AG04450 (cell line): Measurements from ENCODE around the gene C2orf76. TPM values are rescaled to one million over a fixed set of nuclear protein-coding genes. Genes with fewer than 3 reads are reported as not detected.
"Not testable (repeated sequence)": the region's sequence is repeated elsewhere in the genome, so short reads cannot be mapped to it uniquely, and the experiment has no call there.

Experiments used
- CTCF ChIA-PET: fragments of 300-600, 350-600 bp; formaldehyde crosslinking; extraction: SDS; loops from one replicate; lab custom pipeline; 2022; ENCODE audit warnings: antibody characterized with exemption, inconsistent platforms; lab: Charles Lee
- POLR2A ChIA-PET: fragments of 350-600 bp; formaldehyde crosslinking; extraction: SDS; loops from one replicate; lab custom pipeline; 2021; ENCODE audit warnings: antibody characterized with exemption, inconsistent platforms; lab: Yijun Ruan, JAX
- DNase-seq: peaks from one replicate; pipeline ENCODE4 v3.0.0-alpha.2; 2011; ENCODE audit warnings: low read depth, low spot score
- H3K27ac ChIP-seq: one replicate; pipeline ENCODE4 v1.5.1; 2012; ENCODE audit warnings: low read depth, low read length, control low read depth
- H3K27me3 ChIP-seq: one replicate; pipeline ENCODE4 v1.6.0; 2012; ENCODE audit warnings: low read length; ENCODE audit not compliant: control insufficient read depth, insufficient read depth
- H3K4me3 ChIP-seq: 2 replicates; pipeline ENCODE4 v1.5.1; 2011; ENCODE audit warnings: mild to moderate bottlenecking, low read depth, low read length, control low read depth
- H3K9me3 ChIP-seq: 2 replicates; pipeline ENCODE4 v1.5.1; 2012; ENCODE audit warnings: low read length; ENCODE audit not compliant: control insufficient read depth, insufficient read depth
- CTCF ChIP-seq: IDR thresholded peaks from 2 replicates; pipeline ENCODE4 v1.5.1; 2011; ENCODE audit warnings: low read depth, low read length, control low read depth, inconsistent platforms
- polyA plus RNA-seq: library from polyadenylated mRNA; depleted of rRNA; stranded (reverse); fragments of >200 nt; gene quantifications from 2 replicates; pipeline ENCODE4 v1.2.3, GENCODE V29; 2011

C2orf76 gene
- polyA plus RNA-seq, 1 experiment, result 26.5 TPM

GRCh38 chr2:119378566-119378965, 11.9 kb upstream of the C2orf76 start:
- no peak for DNase-seq
- H3K4me3 ChIP-seq, result no peak overlapping the region
- H3K27ac ChIP-seq, result no peak overlapping the region
- TF ChIP-seq CTCF, result no peak
- POLR2A ChIA-PET, result interaction anchor here (1.4 kb wide), 1 partner anchor 12 kb away, joined by 5 read pairs; the partner anchor contains the start of genes C2orf76 and DBI
- no peaks in the 10 kb centered on the region for H3K9me3 ChIP-seq
- peaks cover 4% of the 10 kb centered on the region for H3K27me3 ChIP-seq
- CTCF ChIA-PET, result no interaction called here

GRCh38 chr2:119377993-119378345, 11.3 kb upstream of the C2orf76 start:
- Histone ChIP-seq H3K4me3 (no peak overlapping the region), H3K27me3 (no peaks in the 10 kb centered on the region), H3K27ac (no peak overlapping the region), H3K9me3 (no peaks in the 10 kb centered on the region)
- CTCF ChIA-PET, result no interaction called here
- POLR2A ChIA-PET, result interaction anchor here (1.4 kb wide), 1 partner anchor 11 kb away, joined by 5 read pairs; the partner anchor contains the start of genes C2orf76 and DBI
- DNase-seq, result no peak
- TF ChIP-seq CTCF, result no peak

- Histone ChIP-seq H3K27me3 (no peaks in the 10 kb centered on the region), H3K4me3 (no peak overlapping the region), H3K9me3 (no peaks in the 10 kb centered on the region), H3K27ac (no peak overlapping the region)
- ChIA-PET CTCF (no interaction called here), POLR2A (interaction anchor here (1.4 kb wide), 1 partner anchor 11 kb away, joined by 5 read pairs; the partner anchor contains the start of genes C2orf76 and DBI)
- TF ChIP-seq CTCF, result no peak
- DNase-seq, result no peak
Measured at GRCh38 chr2:119377294-119377992, 10.8 kb upstream of the C2orf76 start.

- DNase-seq, result no peak
- H3K4me3 ChIP-seq, result no peak overlapping the region
- H3K27ac ChIP-seq, result no peak overlapping the region
- ChIA-PET POLR2A (no interaction called here), CTCF (no interaction called here)
- no peaks in the 10 kb centered on the region for H3K27me3 ChIP-seq
- no peaks in the 10 kb centered on the region for H3K9me3 ChIP-seq
- no peak for TF ChIP-seq CTCF
Measured at GRCh38 chr2:119376810-119377209, 10.2 kb upstream of the C2orf76 start.

- H3K9me3 ChIP-seq, H3K27me3 ChIP-seq, CTCF ChIA-PET, H3K4me3 ChIP-seq, H3K27ac ChIP-seq, POLR2A ChIA-PET, DNase-seq: not testable (repeated sequence)
Measured at GRCh38 chr2:119376406-119376805, 9.8 kb upstream of the C2orf76 start.

- POLR2A ChIA-PET, CTCF ChIA-PET, H3K9me3 ChIP-seq, H3K4me3 ChIP-seq, H3K27ac ChIP-seq, DNase-seq, H3K27me3 ChIP-seq: not testable (repeated sequence)
Measured at GRCh38 chr2:119373907-119374745, 7.5 kb upstream of the C2orf76 start.
